ENCODE results near the gene DIPK1C. TPM values are rescaled to one million over a fixed set of nuclear protein-coding genes. Genes with fewer than 3 reads are reported as not detected.

DIPK1C gene
- total RNA-seq, 1 donor from 2014 or later = not detected

DNA sequence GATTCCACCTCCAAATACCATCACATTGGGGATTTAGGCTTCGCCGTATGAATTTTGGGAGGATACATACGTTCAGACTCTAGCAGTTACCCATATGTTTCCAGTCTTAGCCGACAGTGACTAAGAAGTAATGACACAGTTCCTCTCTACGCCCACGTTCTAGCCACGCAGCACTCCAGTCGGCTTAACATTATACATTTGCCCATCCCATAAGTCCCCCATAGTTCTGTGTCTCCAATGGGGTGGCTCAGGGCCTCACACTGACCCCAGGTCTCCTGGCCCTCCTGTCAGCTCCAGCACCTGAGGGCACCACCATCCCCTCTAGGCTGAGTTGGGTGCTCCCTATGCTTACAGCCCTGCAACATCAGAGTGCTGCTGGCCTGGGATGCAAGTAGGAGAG lies 20.7 kb upstream of the DIPK1C start:
- Mint-ChIP-seq H3K27me3 (peaks cover 11% of the 10 kb centered on the region), H3K4me1 (no peaks in the 10 kb centered on the region), H3K4me3 (no peak overlapping the region), H3K9me3 (no peaks in the 10 kb centered on the region), H3K36me3 (ENCODE audit: low read depth) (no peaks in the 10 kb centered on the region), H3K27ac (no peak overlapping the region)
- TF ChIP-seq, protein P1, sequence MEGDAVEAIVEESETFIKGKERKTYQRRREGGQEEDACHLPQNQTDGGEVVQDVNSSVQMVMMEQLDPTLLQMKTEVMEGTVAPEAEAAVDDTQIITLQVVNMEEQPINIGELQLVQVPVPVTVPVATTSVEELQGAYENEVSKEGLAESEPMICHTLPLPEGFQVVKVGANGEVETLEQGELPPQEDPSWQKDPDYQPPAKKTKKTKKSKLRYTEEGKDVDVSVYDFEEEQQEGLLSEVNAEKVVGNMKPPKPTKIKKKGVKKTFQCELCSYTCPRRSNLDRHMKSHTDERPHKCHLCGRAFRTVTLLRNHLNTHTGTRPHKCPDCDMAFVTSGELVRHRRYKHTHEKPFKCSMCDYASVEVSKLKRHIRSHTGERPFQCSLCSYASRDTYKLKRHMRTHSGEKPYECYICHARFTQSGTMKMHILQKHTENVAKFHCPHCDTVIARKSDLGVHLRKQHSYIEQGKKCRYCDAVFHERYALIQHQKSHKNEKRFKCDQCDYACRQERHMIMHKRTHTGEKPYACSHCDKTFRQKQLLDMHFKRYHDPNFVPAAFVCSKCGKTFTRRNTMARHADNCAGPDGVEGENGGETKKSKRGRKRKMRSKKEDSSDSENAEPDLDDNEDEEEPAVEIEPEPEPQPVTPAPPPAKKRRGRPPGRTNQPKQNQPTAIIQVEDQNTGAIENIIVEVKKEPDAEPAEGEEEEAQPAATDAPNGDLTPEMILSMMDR (IDR thresholded peaks at IDR 0.05) = no peak
- CTCF ChIA-PET = no interaction called here
- POLR2A ChIA-PET = no interaction called here
- ATAC-seq (ENCODE audit: low read depth) (no peak), DNase-seq (no peak)
- intact Hi-C loops (cut with micrococcal nuclease) = no loop called here

DNA sequence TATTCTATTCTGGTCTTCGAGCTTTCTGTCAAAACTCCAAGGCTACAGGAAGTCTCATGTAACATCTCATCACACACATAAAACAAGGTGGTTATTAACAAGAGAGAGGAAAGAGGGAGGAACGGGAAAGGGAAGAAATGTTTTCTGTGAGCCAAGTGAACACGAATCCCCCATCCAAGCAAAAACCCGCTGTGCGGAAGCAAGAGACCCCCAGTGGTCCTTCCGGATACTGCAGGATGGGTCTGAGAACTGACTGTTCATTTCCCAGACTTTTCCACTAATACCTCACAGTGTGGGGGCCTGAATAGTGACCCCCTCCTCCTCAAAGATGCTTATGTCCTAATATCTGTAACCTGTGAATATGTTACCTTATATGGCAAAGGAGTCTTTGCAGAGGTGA lies 19.0 kb upstream of the DIPK1C start:
- intact Hi-C loops (cut with micrococcal nuclease) = no loop called here
- Mint-ChIP-seq H3K27ac (no peak overlapping the region), H3K36me3 (ENCODE audit: low read depth) (no peaks in the 10 kb centered on the region), H3K4me3 (no peak overlapping the region), H3K9me3 (no peaks in the 10 kb centered on the region), H3K4me1 (no peaks in the 10 kb centered on the region), H3K27me3 (peaks cover 10% of the 10 kb centered on the region)
- ChIA-PET POLR2A (no interaction called here), CTCF (no interaction called here)
- ATAC-seq (ENCODE audit: low read depth) (no peak), DNase-seq (no peak)
- TF ChIP-seq, protein P1 (IDR thresholded peaks at IDR 0.05) = no peak

DNA sequence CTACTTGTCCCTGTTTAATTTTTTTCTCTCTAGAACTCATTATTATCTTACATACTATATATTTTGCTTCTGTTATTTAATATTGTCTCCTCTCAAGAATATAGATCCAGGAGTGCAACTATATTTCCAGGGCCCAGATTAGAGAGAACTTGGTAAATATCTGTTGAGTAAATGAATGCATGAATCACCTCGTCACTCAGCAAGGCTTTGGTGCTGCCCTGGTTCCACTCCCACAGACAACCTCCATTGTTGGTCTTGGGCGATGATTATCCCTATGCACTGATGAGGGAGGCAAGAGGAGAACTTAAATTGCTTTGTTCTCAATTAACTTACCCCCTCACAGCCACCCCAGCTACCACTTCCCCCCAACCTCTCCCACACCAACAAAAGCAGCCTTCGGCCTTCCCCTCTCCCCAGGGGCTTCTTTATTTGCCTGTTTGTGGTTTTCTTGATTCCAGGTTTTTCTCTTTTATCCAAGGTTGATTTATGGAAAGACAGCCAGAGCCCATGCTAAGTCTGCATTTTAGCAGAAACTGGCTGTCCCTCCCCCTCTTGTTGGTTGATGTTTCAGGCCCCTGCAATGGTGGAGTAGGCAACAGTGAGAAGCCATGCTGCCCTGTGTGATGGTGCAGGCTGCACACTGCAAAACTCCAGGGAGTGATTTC lies 17.0 kb upstream of the DIPK1C start:
- no peak overlapping the region for H3K27ac Mint-ChIP-seq
- H3K4me1 Mint-ChIP-seq = no peaks in the 10 kb centered on the region
- ChIA-PET POLR2A (no interaction called here), CTCF (no interaction called here)
- no peak for DNase-seq
- intact Hi-C loops (cut with micrococcal nuclease) = no loop called here
- no peak overlapping the region for H3K4me3 Mint-ChIP-seq
- ATAC-seq (ENCODE audit: low read depth) = no peak
- no peaks in the 10 kb centered on the region for H3K36me3 Mint-ChIP-seq (ENCODE audit: low read depth)
- H3K27me3 Mint-ChIP-seq = peaks cover 15% of the 10 kb centered on the region
- H3K9me3 Mint-ChIP-seq = peaks cover 8% of the 10 kb centered on the region
- TF ChIP-seq, protein P1 (IDR thresholded peaks at IDR 0.05) = no peak

DNA sequence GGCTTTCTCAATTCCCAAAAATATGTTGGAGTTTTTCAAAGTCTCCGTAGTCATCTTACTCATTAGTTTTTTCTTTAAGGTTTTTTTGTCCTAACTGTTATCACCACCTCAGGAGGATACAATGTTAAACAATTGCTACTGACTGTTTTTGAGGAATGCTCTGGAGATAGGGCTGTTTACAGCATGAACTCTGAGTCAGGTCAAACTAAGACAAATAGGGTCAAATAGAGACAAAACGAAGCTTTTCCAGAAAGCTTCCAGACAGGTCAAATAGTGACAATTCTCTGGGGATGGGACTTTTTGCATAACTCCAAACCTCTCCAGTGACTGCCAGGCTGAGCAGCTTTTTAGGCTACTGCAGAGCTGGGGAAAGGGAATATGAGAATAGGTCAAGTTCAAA lies 15.2 kb upstream of the DIPK1C start:
- no peak for ATAC-seq (ENCODE audit: low read depth)
- ChIA-PET POLR2A (no interaction called here), CTCF (no interaction called here)
- H3K4me3 Mint-ChIP-seq = no peak overlapping the region
- intact Hi-C loops (cut with micrococcal nuclease) = no loop called here
- no peak for DNase-seq
- H3K27me3 Mint-ChIP-seq = peaks cover 12% of the 10 kb centered on the region
- H3K9me3 Mint-ChIP-seq = peaks cover 8% of the 10 kb centered on the region
- H3K27ac Mint-ChIP-seq = no peak overlapping the region
- H3K36me3 Mint-ChIP-seq (ENCODE audit: low read depth) = no peaks in the 10 kb centered on the region
- no peaks in the 10 kb centered on the region for H3K4me1 Mint-ChIP-seq
- TF ChIP-seq, protein P1 (IDR thresholded peaks at IDR 0.05) = no peak

DNA sequence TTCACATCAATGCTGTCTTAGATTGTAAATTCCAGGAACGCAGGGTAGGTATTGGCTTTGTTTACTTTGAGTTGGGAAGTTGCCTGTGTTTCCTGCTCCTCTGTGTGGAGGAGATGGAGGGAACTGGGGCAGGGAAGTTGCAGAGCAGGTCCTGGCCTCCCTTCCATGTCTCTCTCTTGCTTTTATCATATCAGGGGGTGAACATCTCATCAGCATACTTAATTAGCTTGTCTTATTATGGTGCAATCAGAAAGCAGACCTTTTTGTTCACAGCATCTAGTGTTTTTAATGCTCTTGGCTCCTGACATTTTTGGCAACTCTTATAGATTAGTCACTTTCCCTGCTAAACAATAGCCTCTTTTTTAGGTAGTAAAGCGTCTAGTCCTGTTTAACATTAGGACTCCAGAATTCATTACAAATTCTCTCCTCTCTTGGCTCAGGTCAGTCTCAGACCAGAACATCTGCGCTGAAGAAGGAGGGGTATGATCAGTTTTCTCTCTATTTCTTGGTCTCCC lies 11.5 kb upstream of the DIPK1C start:
- DNase-seq (no peak), ATAC-seq (ENCODE audit: low read depth) (no peak)
- intact Hi-C loops (cut with micrococcal nuclease) = no loop called here
- TF ChIP-seq, protein P1 (IDR thresholded peaks at IDR 0.05) = no peak
- no peaks in the 10 kb centered on the region for H3K36me3 Mint-ChIP-seq (ENCODE audit: low read depth)
- CTCF ChIA-PET = no interaction called here
- peaks cover 8% of the 10 kb centered on the region for H3K9me3 Mint-ChIP-seq
- H3K27ac Mint-ChIP-seq = no peak overlapping the region
- H3K4me3 Mint-ChIP-seq = no peak overlapping the region
- peaks cover 5% of the 10 kb centered on the region for H3K27me3 Mint-ChIP-seq
- POLR2A ChIA-PET = no interaction called here
- no peaks in the 10 kb centered on the region for H3K4me1 Mint-ChIP-seq

Data from activated B cell treated with CpG ODN at 0.5 μM for 24 hours (primary cell).